Liver (tissue), 9 donors: Measurements from ENCODE around the gene IFIT1B. TPM values are rescaled to one million over a fixed set of nuclear protein-coding genes. Genes with fewer than 3 reads are reported as not detected.
A peak's percentile ranks its signal among the peaks of the same experiment; 100 is the strongest.

Experiments
- DNase-seq: peaks from one replicate; pipeline ENCODE4 v3.0.0-alpha.2; 2017; ENCODE audit warnings: low spot score
- H3K27ac ChIP-seq, 2 donors: one replicate each; pipeline ENCODE4 v1.7.0; 2013; ENCODE audit warnings: inconsistent platforms in 2 of 2, low read length in 2 of 2, control low read depth in 1 of 2, low read depth in 1 of 2, mild to moderate bottlenecking in 1 of 2
- H3K27me3 ChIP-seq, 4 donors: one replicate each; pipeline versions ENCODE4 v1.6.1 to v1.7.0; 2013; ENCODE audit warnings: low read length in 3 of 4, inconsistent platforms in 1 of 4, mild to moderate bottlenecking in 1 of 4, moderate library complexity in 1 of 4; ENCODE audit not compliant: control insufficient read depth in 4 of 4, insufficient read depth in 4 of 4
- H3K36me3 ChIP-seq, 4 donors: one replicate each; pipeline versions ENCODE4 v1.6.1 to v1.7.0; 2013; ENCODE audit warnings: low read length in 3 of 4, mild to moderate bottlenecking in 3 of 4, low read depth in 1 of 4, moderate library complexity in 1 of 4; ENCODE audit not compliant: control insufficient read depth in 4 of 4, insufficient read depth in 3 of 4
- H3K4me1 ChIP-seq, 4 donors: one replicate each; pipeline versions ENCODE4 v1.6.1 to v1.7.0; 2013; ENCODE audit warnings: low read length in 3 of 4, mild to moderate bottlenecking in 3 of 4, moderate library complexity in 1 of 4; ENCODE audit not compliant: control insufficient read depth in 4 of 4, insufficient read depth in 4 of 4
- H3K4me3 ChIP-seq, 3 donors: one replicate each; pipeline versions ENCODE4 v1.6.1 to v1.7.0; 2013; ENCODE audit warnings: low read length in 3 of 3, control low read depth in 1 of 3, low read depth in 1 of 3, mild to moderate bottlenecking in 1 of 3
- H3K9ac ChIP-seq, 2 donors: one replicate each; pipeline ENCODE4 v1.7.0; 2013; ENCODE audit warnings: low read length in 2 of 2, mild to moderate bottlenecking in 2 of 2, moderate library complexity in 2 of 2, control low read depth in 1 of 2, low read depth in 1 of 2
- H3K9me3 ChIP-seq, 4 donors: one replicate each; pipeline versions ENCODE4 v1.6.1 to v1.7.0; 2013; ENCODE audit warnings: low read length in 3 of 4; ENCODE audit not compliant: control insufficient read depth in 4 of 4
- FOXA1 ChIP-seq: IDR thresholded peaks from 2 replicates; pipeline ENCODE4 v1.6.1; 2016; ENCODE audit warnings: antibody characterized with exemption
- FOXA2 ChIP-seq: IDR thresholded peaks from 2 replicates; pipeline ENCODE4 v1.6.1; 2016; ENCODE audit warnings: antibody characterized with exemption
- HNF4A ChIP-seq, 2 donors: conservative IDR thresholded peaks; 2 replicates each; pipeline ENCODE4 v1.6.1; 2016; ENCODE audit warnings: antibody characterized with exemption in 2 of 2, mild to moderate bottlenecking in 2 of 2
- HNF4G ChIP-seq: IDR thresholded peaks from 2 replicates; pipeline ENCODE4 v1.6.1; 2016; ENCODE audit warnings: antibody characterized with exemption
- RAD21 ChIP-seq, 2 donors: IDR thresholded peaks; 2 replicates each; pipeline ENCODE4 v1.6.1; 2016; ENCODE audit warnings: antibody characterized with exemption in 2 of 2, mild to moderate bottlenecking in 2 of 2
- REST ChIP-seq: IDR thresholded peaks from 2 replicates; pipeline ENCODE4 v1.6.1; 2016; ENCODE audit warnings: antibody characterized with exemption, mild to moderate bottlenecking
- RXRA ChIP-seq, 2 donors: IDR thresholded peaks; 2 replicates each; pipeline ENCODE4 v1.6.1; 2017 to 2018; ENCODE audit warnings: antibody characterized with exemption in 2 of 2, mild to moderate bottlenecking in 1 of 2
- SP1 ChIP-seq: IDR thresholded peaks from 2 replicates; pipeline ENCODE4 v1.6.1; 2018; ENCODE audit warnings: antibody characterized with exemption, mild to moderate bottlenecking
- TAF1 ChIP-seq: conservative IDR thresholded peaks from 2 replicates; pipeline ENCODE4 v1.6.1; 2016; ENCODE audit warnings: antibody characterized with exemption, mild to moderate bottlenecking
- YY1 ChIP-seq: IDR thresholded peaks from 2 replicates; pipeline ENCODE4 v1.6.1; 2016; ENCODE audit warnings: antibody characterized with exemption, mild to moderate bottlenecking
- ZBTB33 ChIP-seq: IDR thresholded peaks from 2 replicates; pipeline ENCODE4 v1.6.1; 2016; ENCODE audit warnings: antibody characterized with exemption
- WGBS: extraction: QIAGEN DNeasy Blood & Tissue Kit; methylation state at CpG from one replicate; pipeline ENCODE4 v1.1.7; 2013; 5-methylcytosine and 5-hydroxymethylcytosine counted together
- polyA plus RNA-seq, 2 donors: library from polyadenylated mRNA; stranded (reverse) in 1 of 2; unstranded in 1 of 2; fragments of 200-250 nt in 1 of 2; fragments of >200 nt in 1 of 2; fragmentation: Nextera tagmentation in 1 of 2; extraction: Ambion mirVana in 1 of 2; gene quantifications; one replicate each; pipeline versions ENCODE4 v1.2.1 to v1.2.3, GENCODE V29; 2013 to 2015
- total RNA-seq, 2 donors: library from RNA; depleted of rRNA; stranded (reverse); fragments of >200 nt; gene quantifications; one replicate each; pipeline ENCODE4 v1.2.3, GENCODE V29; 2014
- TF ChIP-seq, protein P1 (sequence below): IDR thresholded peaks from 2 replicates; pipeline ENCODE4 v1.6.1; 2016; ENCODE audit warnings: antibody characterized with exemption
- TF ChIP-seq, protein P2 (sequence below): fragments of 150-350 bp; IDR thresholded peaks from 2 replicates; pipeline ENCODE4 v1.5.1; 2017; ENCODE audit warnings: improper control_type of control experiment, low read depth, low read length; ENCODE audit not compliant: missing input control
- donor health status: healthy.
- donor health status: healthy.
- donor health status: healthy.
- donor health status: healthy.
- donor health status: healthy.

Gene IFIT1B
- total and polyA plus RNA-seq, 4 donors = 0.15 to 13.3 TPM; not detected in 2

GRCh38 chr10:89421018-89421476 lies 43.2 kb downstream of the IFIT1B start:
- TF ChIP-seq TAF1 = no peak
- TF ChIP-seq, protein P1, sequence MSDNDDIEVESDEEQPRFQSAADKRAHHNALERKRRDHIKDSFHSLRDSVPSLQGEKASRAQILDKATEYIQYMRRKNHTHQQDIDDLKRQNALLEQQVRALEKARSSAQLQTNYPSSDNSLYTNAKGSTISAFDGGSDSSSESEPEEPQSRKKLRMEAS = no peak
- no peak for TF ChIP-seq FOXA2
- no peak for TF ChIP-seq YY1
- no peak for TF ChIP-seq RAD21 (IDR thresholded peaks at IDR 0.05)
- no peak for TF ChIP-seq FOXA1
- no peak for TF ChIP-seq REST
- Histone ChIP-seq H3K9ac (no peak overlapping the region), H3K4me3 (no peak overlapping the region), H3K27ac (no peak overlapping the region), H3K27me3 (no peaks in the 10 kb centered on the region), H3K36me3 (peaks cover 0 to 7% (median 1%) of the 10 kb centered on the region in 4 donors), H3K4me1 (peaks cover 5 to 20% (median 18%) of the 10 kb centered on the region in 4 donors), H3K9me3 (no peaks in the 10 kb centered on the region)
- no peak for DNase-seq
- WGBS = 96% methylated on average over 2 of the region's 2 CpGs

GRCh38 chr10:89425000-89425399 lies 47.1 kb downstream of the IFIT1B start:
- Histone ChIP-seq H3K27me3 (no peaks in the 10 kb centered on the region), H3K9me3 (no peaks in the 10 kb centered on the region), H3K4me1 (peaks cover 0 to 15% (median 14%) of the 10 kb centered on the region in 4 donors), H3K9ac (no peak overlapping the region), H3K36me3 (peaks cover 0 to 2% (median 0%) of the 10 kb centered on the region in 4 donors), H3K4me3 (no peak overlapping the region), H3K27ac (peak overlapping the region in 1 of 2 donors; percentile 32)
- WGBS = 34% methylated on average over 5 of the region's 5 CpGs
- DNase-seq = no peak
- TF ChIP-seq, protein P1 = no peak
- peak; percentile 85 to 94 for TF ChIP-seq HNF4A (conservative IDR thresholded peaks at IDR 0.05)
- TF ChIP-seq REST = no peak
- peak; percentile 87 for TF ChIP-seq SP1
- TF ChIP-seq RAD21 (IDR thresholded peaks at IDR 0.05) = peak in 1 of 2 donors; percentile 4
- TF ChIP-seq RXRA (IDR thresholded peaks at IDR 0.05) = peak; percentile 64 to 71
- no peak for TF ChIP-seq ZBTB33
- TF ChIP-seq YY1 = no peak
- no peak for TF ChIP-seq TAF1
- TF ChIP-seq, protein P2, sequence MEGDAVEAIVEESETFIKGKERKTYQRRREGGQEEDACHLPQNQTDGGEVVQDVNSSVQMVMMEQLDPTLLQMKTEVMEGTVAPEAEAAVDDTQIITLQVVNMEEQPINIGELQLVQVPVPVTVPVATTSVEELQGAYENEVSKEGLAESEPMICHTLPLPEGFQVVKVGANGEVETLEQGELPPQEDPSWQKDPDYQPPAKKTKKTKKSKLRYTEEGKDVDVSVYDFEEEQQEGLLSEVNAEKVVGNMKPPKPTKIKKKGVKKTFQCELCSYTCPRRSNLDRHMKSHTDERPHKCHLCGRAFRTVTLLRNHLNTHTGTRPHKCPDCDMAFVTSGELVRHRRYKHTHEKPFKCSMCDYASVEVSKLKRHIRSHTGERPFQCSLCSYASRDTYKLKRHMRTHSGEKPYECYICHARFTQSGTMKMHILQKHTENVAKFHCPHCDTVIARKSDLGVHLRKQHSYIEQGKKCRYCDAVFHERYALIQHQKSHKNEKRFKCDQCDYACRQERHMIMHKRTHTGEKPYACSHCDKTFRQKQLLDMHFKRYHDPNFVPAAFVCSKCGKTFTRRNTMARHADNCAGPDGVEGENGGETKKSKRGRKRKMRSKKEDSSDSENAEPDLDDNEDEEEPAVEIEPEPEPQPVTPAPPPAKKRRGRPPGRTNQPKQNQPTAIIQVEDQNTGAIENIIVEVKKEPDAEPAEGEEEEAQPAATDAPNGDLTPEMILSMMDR = no peak
- TF ChIP-seq HNF4G = peak; percentile 78
- TF ChIP-seq FOXA1 = no peak
